ENCODE results near the gene BBS1. TPM values are rescaled to one million over a fixed set of nuclear protein-coding genes. Genes with fewer than 3 reads are reported as not detected.
"Not testable (repeated sequence)": the region's sequence is repeated elsewhere in the genome, so short reads cannot be mapped to it uniquely, and the experiment has no call there.

Gene BBS1
- total RNA-seq, 1 experiment from 2014 or later: 39.7 TPM

- no peak for DNase-seq (ENCODE audit: low spot score)
Observed at GRCh38 chr11:66570850-66571180, 60.4 kb downstream of the BBS1 start.

DNA sequence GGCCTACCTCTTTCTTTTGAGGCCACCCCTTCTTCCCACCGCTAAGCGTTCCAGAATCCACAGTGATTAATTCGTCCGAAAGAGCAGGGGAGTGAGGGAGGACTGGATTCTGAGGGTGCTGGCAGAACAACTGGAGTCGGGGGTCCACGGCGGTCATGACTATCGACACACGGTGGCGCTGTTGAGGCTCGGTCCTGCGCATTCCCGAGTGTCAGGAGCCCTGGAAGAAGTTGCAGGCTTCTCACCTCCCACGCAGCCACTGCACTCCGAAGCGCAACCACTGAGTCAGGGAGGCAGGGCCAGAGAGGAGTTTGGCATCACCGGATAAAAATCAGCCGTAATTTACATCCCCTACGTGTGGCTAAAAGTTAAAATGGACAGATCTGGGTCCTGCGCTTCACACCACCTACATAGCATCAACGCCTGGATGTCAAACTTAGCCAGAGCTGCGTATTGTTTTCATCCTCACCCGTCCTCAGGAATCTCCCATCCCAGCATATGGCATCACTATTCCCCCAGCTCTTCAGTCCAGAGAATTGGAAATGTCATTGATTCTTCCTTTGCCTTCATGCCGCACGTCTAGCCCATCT lies 68.7 kb downstream of the BBS1 start:
- peak; percentile 83 for DNase-seq (ENCODE audit: low spot score)

DNA sequence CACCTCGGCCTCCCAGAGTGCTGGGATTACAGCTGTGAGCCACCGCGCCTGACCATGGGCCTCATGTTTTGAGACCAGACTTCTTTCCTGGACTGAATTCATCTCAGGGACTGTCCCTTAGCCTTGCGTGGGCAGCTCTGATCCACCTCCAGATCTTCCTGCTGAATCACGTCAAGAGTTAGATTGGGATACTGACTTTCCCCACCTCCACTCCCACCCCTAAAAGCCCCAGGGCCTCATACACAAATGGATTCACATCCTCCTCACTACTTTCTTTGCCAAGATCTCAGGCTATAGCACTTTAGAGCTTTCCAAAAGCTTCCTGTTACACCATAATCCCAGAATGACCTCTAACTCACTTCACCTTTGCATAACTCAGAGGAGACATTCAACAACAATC lies 70.4 kb downstream of the BBS1 start:
- no peak for DNase-seq (ENCODE audit: low spot score)

GRCh38 chr11:66581261-66581660 lies 70.8 kb downstream of the BBS1 start:
- no peak for DNase-seq (ENCODE audit: low spot score)

DNA sequence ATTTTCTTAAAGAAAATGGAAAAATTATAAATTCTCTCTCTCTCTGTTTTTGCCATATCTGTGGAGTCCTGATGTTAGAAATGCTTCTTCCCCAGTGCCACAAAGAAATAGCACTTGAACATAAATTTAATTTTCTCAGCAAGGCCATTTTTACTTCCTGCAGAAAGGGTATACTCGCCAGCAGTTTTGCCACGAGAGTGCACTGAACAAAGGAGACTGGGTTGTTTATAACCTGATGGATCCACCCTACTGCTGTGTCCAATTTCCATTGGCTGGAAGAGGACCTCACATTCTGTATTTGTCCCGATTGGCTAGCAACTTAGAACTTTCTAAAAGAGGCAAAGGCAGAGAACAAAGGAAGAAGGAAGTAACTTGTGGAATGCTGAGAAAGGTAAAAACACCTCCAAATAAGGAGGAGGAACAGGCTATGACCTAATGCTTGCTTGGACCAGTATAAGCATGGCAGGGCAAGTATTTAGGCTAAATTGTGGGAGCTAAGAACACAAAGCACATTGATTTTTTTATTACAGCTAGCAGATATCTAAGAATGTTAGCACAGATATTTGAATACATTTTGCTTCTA lies 72.2 kb downstream of the BBS1 start:
- DNase-seq (ENCODE audit: low spot score): not testable (repeated sequence)

Other genes starting within 250 kb of the BBS1 start
- 357 and 380 TPM in 2 replicates for gene RAB1B, start 242.0 kb upstream of the BBS1 start, total RNA-seq (2014; rRNA removed; shearing (Covaris generic))
- gene CNIH2, start 232.5 kb upstream of the BBS1 start, total RNA-seq (2014; rRNA removed; shearing (Covaris generic)): 0.21 and 0.99 TPM in 2 replicates
- gene YIF1A, start 221.5 kb upstream of the BBS1 start, total RNA-seq (2014; rRNA removed; shearing (Covaris generic)): 286 and 299 TPM in 2 replicates
- 0.05 and 0.08 TPM in 2 replicates for gene TMEM151A, start 218.7 kb upstream of the BBS1 start, total RNA-seq (2014; rRNA removed; shearing (Covaris generic))
- not detected in 2 replicates for gene CD248, start 193.6 kb upstream of the BBS1 start, total RNA-seq (2014; rRNA removed; shearing (Covaris generic))
- 18.8 and 21.0 TPM in 2 replicates for gene RIN1, start 174.2 kb upstream of the BBS1 start, total RNA-seq (2014; rRNA removed; shearing (Covaris generic))
- gene BRMS1, start 165.5 kb upstream of the BBS1 start, total RNA-seq (2014; rRNA removed; shearing (Covaris generic)): 74.9 and 92.2 TPM in 2 replicates
- gene B4GAT1, start 163.0 kb upstream of the BBS1 start, total RNA-seq (2014; rRNA removed; shearing (Covaris generic)): 26.8 and 30.5 TPM in 2 replicates
- gene SLC29A2, start 138.9 kb upstream of the BBS1 start, total RNA-seq (2014; rRNA removed; shearing (Covaris generic)): 40.3 and 44.9 TPM in 2 replicates
- gene NPAS4, start 89.6 kb upstream of the BBS1 start, total RNA-seq (2014; rRNA removed; shearing (Covaris generic)): not detected in 2 replicates
- 122 and 128 TPM in 2 replicates for gene MRPL11, start 71.8 kb upstream of the BBS1 start, total RNA-seq (2014; rRNA removed; shearing (Covaris generic))
- 15.9 and 17.9 TPM in 2 replicates for gene PELI3, start 43.7 kb upstream of the BBS1 start, total RNA-seq (2014; rRNA removed; shearing (Covaris generic))
- 210 and 224 TPM in 2 replicates for gene DPP3, start 30.2 kb upstream of the BBS1 start, total RNA-seq (2014; rRNA removed; shearing (Covaris generic))
- gene ZDHHC24, start 35.4 kb downstream of the BBS1 start, total RNA-seq (2014; rRNA removed; shearing (Covaris generic)): 28.1 and 35.0 TPM in 2 replicates
- gene ACTN3, start 36.3 kb downstream of the BBS1 start, total RNA-seq (2014; rRNA removed; shearing (Covaris generic)): not detected in 2 replicates
- gene CTSF, start 58.0 kb downstream of the BBS1 start, total RNA-seq (2014; rRNA removed; shearing (Covaris generic)): not detected in 2 replicates
- 0.79 and 1.3 TPM in 2 replicates for gene CCDC87, start 82.4 kb downstream of the BBS1 start, total RNA-seq (2014; rRNA removed; shearing (Covaris generic))
- gene CCS, start 82.5 kb downstream of the BBS1 start, total RNA-seq (2014; rRNA removed; shearing (Covaris generic)): 43.5 and 45.5 TPM in 2 replicates
- 94.0 and 95.6 TPM in 2 replicates for gene RBM14, start 106.0 kb downstream of the BBS1 start, total RNA-seq (2014; rRNA removed; shearing (Covaris generic))
- 93.9 and 102 TPM in 2 replicates for gene RBM4, start 128.1 kb downstream of the BBS1 start, total RNA-seq (2014; rRNA removed; shearing (Covaris generic))
- 22.5 and 24.5 TPM in 2 replicates for gene RBM4B, start 167.3 kb downstream of the BBS1 start, total RNA-seq (2014; rRNA removed; shearing (Covaris generic))
- gene SPTBN2, start 218.6 kb downstream of the BBS1 start, total RNA-seq (2014; rRNA removed; shearing (Covaris generic)): 28.4 and 30.9 TPM in 2 replicates

Data from HT-29 (cell line).